Sigmoid colon (tissue), 7 donors: ENCODE measurements around the gene ABI2. TPM values are rescaled to one million over a fixed set of nuclear protein-coding genes. Genes with fewer than 3 reads are reported as not detected.

Experiments used
- DNase-seq: peaks from one replicate; pipeline ENCODE4 v3.0.0-alpha.2; 2019
- H3K27ac ChIP-seq, 4 donors: fragments of 200-600 bp; sonication (generic); one replicate each; pipeline ENCODE4 v1.5.1; 2016 to 2019; ENCODE audit warnings: mild to moderate bottlenecking in 1 of 4
- H3K27me3 ChIP-seq, 3 donors: fragments of 200-600 bp; sonication (generic); one replicate each; pipeline ENCODE4 v1.5.1; 2019; ENCODE audit warnings: mild to moderate bottlenecking in 1 of 3
- H3K36me3 ChIP-seq, 4 donors: fragments of 200-600 bp; sonication (generic); one replicate each; pipeline ENCODE4 v1.5.1; 2016 to 2019
- H3K4me1 ChIP-seq, 4 donors: fragments of 200-600 bp; sonication (generic); one replicate each; pipeline ENCODE4 v1.5.1; 2017 to 2019
- H3K4me3 ChIP-seq, 4 donors: fragments of 200-600 bp; sonication (generic); one replicate each; pipeline ENCODE4 v1.5.1; 2017 to 2019; ENCODE audit warnings: mild to moderate bottlenecking in 2 of 4, moderate library complexity in 1 of 4
- H3K9me3 ChIP-seq, 4 donors: fragments of 200-600 bp in 3 of 4; sonication (generic) in 3 of 4; one replicate each; pipeline versions ENCODE4 v1.5.1 to v1.6.1; 2013 to 2019
- EP300 ChIP-seq, 4 donors: sonication (generic); formaldehyde crosslinking; IDR thresholded peaks; one replicate each; pipeline ENCODE4 v1.6.1; 2017; ENCODE audit warnings: antibody characterized with exemption in 4 of 4
- POLR2A ChIP-seq, 2 donors: fragments of 450-650 bp; IDR thresholded peaks; one replicate each; pipeline ENCODE4 v1.6.1; 2016; ENCODE audit warnings: antibody characterized with exemption in 2 of 2, mild to moderate bottlenecking in 2 of 2, moderate library complexity in 2 of 2
- POLR2AphosphoS5 ChIP-seq, 4 donors: sonication (generic); formaldehyde crosslinking; IDR thresholded peaks; one replicate each; pipeline ENCODE4 v1.6.1; 2017; ENCODE audit warnings: antibody characterized with exemption in 4 of 4
- WGBS, 2 donors: extraction: QIAGEN DNeasy Blood & Tissue Kit; methylation state at CpG; one replicate each; pipeline ENCODE4 v1.1.7; 2013; 5-methylcytosine and 5-hydroxymethylcytosine counted together
- intact Hi-C: fragments of 100-400 bp; cut with DNase I; formaldehyde crosslinking; loops from one replicate; pipeline ENCODE4 v1.15.1; 2023
- polyA plus RNA-seq, 3 donors: library from polyadenylated mRNA; stranded (reverse); fragments of 200-250 nt; gene quantifications; one replicate each; pipeline ENCODE4 v1.2.3, GENCODE V29; 2013
- total RNA-seq, 4 donors: library from RNA; depleted of rRNA; stranded (reverse); fragments of >200 nt; gene quantifications; one replicate each; pipeline ENCODE4 v1.1.0, GENCODE V29; 2016
- TF ChIP-seq, protein P1 (sequence below), 4 experiments: fragments of 450-650 bp in 3 of 4; fragments of 200-600 bp in 1 of 4; IDR thresholded peaks; one replicate each; pipeline ENCODE4 v1.5.1; 2016 to 2019; ENCODE audit warnings: antibody characterized with exemption in 4 of 4, mild to moderate bottlenecking in 3 of 4, moderate library complexity in 2 of 4
- donor health status: healthy with polysubstance abuse.
- donor health status: Bipolar disorder and iron deficiency.
- donor health status: healthy.

The ABI2 gene
- total and polyA plus RNA-seq, 7 donors = 3.6 to 61.9 (median 38.3) TPM

DNA sequence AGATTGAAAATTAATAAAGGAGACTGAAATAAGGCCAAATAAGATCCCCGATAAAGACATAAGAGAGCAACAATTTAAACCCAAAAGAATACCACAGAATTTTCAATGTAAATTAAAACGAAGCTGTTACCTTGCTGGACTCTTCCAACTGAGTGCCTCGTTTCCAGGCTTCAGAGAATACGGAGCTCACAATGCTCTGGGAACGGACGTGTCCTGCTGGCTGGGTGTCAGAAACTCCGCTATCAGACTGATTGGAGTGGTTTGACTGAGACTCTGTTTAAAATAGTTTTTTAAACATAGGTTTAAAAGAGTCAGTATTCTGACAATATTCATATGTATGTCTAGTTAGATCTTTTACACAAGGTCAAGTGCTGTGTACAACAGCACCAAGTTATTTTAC is 116.5 kb downstream of the ABI2 start:
- Histone ChIP-seq H3K4me3 (no peak overlapping the region), H3K4me1 (no peaks in the 10 kb centered on the region), H3K27ac (no peak overlapping the region), H3K36me3 (peaks cover 0 to 66% (median 2%) of the 10 kb centered on the region in 4 donors), H3K9me3 (no peaks in the 10 kb centered on the region), H3K27me3 (no peaks in the 10 kb centered on the region)
- DNase-seq = no peak
- no peak for TF ChIP-seq POLR2A (IDR thresholded peaks at IDR 0.05)
- TF ChIP-seq EP300 (IDR thresholded peaks at IDR 0.05) = no peak
- TF ChIP-seq, protein P1, sequence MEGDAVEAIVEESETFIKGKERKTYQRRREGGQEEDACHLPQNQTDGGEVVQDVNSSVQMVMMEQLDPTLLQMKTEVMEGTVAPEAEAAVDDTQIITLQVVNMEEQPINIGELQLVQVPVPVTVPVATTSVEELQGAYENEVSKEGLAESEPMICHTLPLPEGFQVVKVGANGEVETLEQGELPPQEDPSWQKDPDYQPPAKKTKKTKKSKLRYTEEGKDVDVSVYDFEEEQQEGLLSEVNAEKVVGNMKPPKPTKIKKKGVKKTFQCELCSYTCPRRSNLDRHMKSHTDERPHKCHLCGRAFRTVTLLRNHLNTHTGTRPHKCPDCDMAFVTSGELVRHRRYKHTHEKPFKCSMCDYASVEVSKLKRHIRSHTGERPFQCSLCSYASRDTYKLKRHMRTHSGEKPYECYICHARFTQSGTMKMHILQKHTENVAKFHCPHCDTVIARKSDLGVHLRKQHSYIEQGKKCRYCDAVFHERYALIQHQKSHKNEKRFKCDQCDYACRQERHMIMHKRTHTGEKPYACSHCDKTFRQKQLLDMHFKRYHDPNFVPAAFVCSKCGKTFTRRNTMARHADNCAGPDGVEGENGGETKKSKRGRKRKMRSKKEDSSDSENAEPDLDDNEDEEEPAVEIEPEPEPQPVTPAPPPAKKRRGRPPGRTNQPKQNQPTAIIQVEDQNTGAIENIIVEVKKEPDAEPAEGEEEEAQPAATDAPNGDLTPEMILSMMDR (IDR thresholded peaks at IDR 0.05) = no peak
- no peak for TF ChIP-seq POLR2AphosphoS5 (IDR thresholded peaks at IDR 0.05)
- intact Hi-C loops = no loop called here
- WGBS, 2 donors = 87 to 93% methylated on average over 7 of the region's 7 CpGs

DNA sequence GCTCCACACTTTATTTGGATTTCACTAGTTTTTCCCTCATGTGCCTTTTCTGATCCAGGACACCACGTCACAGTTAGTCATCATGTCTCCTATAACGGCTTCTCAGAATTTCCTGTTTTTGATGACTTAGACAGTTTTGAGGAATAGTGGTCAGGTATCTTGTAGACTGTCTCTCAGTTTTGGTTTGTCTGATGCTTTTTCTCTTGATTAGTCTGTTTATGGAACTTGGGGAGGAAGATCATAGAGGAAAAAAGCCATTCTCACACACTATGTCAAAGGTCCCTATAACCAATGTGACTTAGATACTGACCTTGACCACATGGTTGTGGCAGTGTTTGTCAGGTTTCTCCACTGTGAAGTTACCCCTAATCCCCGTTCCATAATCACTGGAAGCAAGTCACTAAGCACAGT is 117.9 kb downstream of the ABI2 start:
- 79 to 83% methylated on average over 3 of the region's 3 CpGs for WGBS, 2 donors
- DNase-seq = no peak
- no peak overlapping the region for H3K4me3 ChIP-seq
- peaks cover 0 to 6% (median 2%) of the 10 kb centered on the region in 4 donors for H3K4me1 ChIP-seq
- TF ChIP-seq POLR2A (IDR thresholded peaks at IDR 0.05) = no peak
- no peak for TF ChIP-seq POLR2AphosphoS5 (IDR thresholded peaks at IDR 0.05)
- TF ChIP-seq, protein P1 (IDR thresholded peaks at IDR 0.05) = no peak
- no peak for TF ChIP-seq EP300 (IDR thresholded peaks at IDR 0.05)
- intact Hi-C loops = no loop called here
- no peaks in the 10 kb centered on the region for H3K9me3 ChIP-seq
- H3K36me3 ChIP-seq = peaks cover 0 to 63% (median 0%) of the 10 kb centered on the region in 4 donors
- no peak overlapping the region for H3K27ac ChIP-seq
- H3K27me3 ChIP-seq = no peaks in the 10 kb centered on the region

DNA sequence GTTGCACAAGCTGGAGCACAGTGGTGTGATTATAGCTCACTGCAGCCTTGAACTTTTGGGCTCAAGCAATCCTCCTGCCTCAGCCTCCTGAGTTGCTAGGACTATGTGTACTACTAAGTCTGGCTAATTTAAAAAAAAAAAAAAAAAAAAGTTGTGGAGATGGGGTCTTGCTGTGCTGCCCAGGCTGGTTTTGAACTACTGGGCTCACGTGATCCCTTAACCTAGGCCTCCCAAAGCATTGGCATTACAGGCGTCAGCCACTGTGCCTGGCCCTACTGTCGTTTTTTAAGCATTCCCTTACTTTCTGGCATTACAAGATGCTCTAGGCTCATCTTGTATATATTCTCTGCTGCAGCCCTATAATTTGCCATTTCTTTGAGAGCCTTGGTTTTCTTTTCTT is 118.6 kb downstream of the ABI2 start:
- Histone ChIP-seq H3K27me3 (no peaks in the 10 kb centered on the region), H3K4me3 (no peak overlapping the region), H3K9me3 (no peaks in the 10 kb centered on the region), H3K27ac (no peak overlapping the region), H3K4me1 (peaks cover 0 to 9% (median 3%) of the 10 kb centered on the region in 4 donors), H3K36me3 (peaks cover 0 to 63% (median 0%) of the 10 kb centered on the region in 4 donors)
- no peak for TF ChIP-seq POLR2AphosphoS5 (IDR thresholded peaks at IDR 0.05)
- TF ChIP-seq, protein P1 (IDR thresholded peaks at IDR 0.05) = no peak
- TF ChIP-seq EP300 (IDR thresholded peaks at IDR 0.05) = no peak
- no peak for TF ChIP-seq POLR2A (IDR thresholded peaks at IDR 0.05)
- DNase-seq = no peak
- intact Hi-C loops = no loop called here
- WGBS, 2 donors = 97% methylated on average over 3 of the region's 3 CpGs

DNA sequence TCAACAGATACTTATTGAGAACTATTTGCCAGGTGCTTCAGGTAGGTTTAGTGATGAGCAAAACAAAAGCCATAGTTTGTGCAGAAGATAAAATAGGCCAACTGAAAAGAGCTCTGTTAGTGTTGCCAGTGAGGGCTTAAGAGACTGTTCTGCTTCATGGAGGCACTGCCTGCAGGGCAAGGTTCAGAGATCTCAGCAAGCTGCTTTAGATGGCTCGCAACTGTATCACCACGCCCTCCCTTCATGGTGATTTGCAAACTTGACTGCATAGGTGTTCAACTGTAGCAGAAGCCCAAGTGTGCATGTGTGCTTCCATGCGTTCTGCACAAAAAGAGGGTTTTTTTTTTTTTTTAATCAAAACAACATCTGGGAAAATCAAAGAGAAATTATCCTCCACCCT is 122.4 kb downstream of the ABI2 start:
- Histone ChIP-seq H3K4me1 (peaks cover 0 to 12% (median 5%) of the 10 kb centered on the region in 4 donors), H3K4me3 (no peak overlapping the region), H3K9me3 (no peaks in the 10 kb centered on the region), H3K27ac (no peak overlapping the region), H3K36me3 (peaks cover 0 to 43% (median 0%) of the 10 kb centered on the region in 4 donors), H3K27me3 (no peaks in the 10 kb centered on the region)
- WGBS, 2 donors = 22 to 76% methylated on average over 3 of the region's 3 CpGs
- no peak for DNase-seq
- TF ChIP-seq, protein P1 (IDR thresholded peaks at IDR 0.05) = no peak
- no peak for TF ChIP-seq EP300 (IDR thresholded peaks at IDR 0.05)
- TF ChIP-seq POLR2AphosphoS5 (IDR thresholded peaks at IDR 0.05) = no peak
- no peak for TF ChIP-seq POLR2A (IDR thresholded peaks at IDR 0.05)
- intact Hi-C loops = loop anchor here (5.0 kb wide), 1 partner anchor 123 kb away; the partner anchor contains the start of gene ABI2

DNA sequence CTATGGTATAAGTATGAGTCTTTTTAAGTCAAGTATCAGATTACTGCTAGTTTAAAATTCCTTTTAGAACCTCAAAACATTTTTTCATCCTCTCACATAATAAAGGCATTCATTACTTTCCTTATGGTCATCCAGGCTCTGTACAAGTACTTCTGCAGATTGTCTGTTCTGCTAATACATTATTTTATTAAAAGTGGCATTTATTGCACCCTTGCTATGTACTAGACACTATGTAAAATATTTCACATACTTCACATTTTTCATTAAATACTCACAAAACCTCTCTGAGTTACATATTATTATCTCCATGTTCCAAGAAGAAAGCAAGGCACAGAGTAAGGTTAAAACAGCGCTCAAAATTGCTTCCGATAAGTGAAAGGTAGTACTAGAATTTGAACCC is 122.8 kb downstream of the ABI2 start:
- Histone ChIP-seq H3K27me3 (no peaks in the 10 kb centered on the region), H3K9me3 (no peaks in the 10 kb centered on the region), H3K36me3 (peaks cover 0 to 39% (median 0%) of the 10 kb centered on the region in 4 donors), H3K4me3 (no peak overlapping the region), H3K4me1 (peaks cover 0 to 12% (median 5%) of the 10 kb centered on the region in 4 donors), H3K27ac (no peak overlapping the region)
- TF ChIP-seq, protein P1 (IDR thresholded peaks at IDR 0.05) = no peak
- TF ChIP-seq POLR2A (IDR thresholded peaks at IDR 0.05) (no peak), EP300 (IDR thresholded peaks at IDR 0.05) (no peak), POLR2AphosphoS5 (IDR thresholded peaks at IDR 0.05) (no peak)
- no peak for DNase-seq
- 96 to 97% methylated on average over 2 of the region's 2 CpGs for WGBS, 2 donors
- intact Hi-C loops = loop anchor here (5.0 kb wide), 1 partner anchor 124 kb away; the partner anchor contains the start of gene ABI2
